ENCODE data around the gene CUX1.
"Not testable (repeated sequence)": the region's sequence is repeated elsewhere in the genome, so short reads cannot be mapped to it uniquely, and the experiment has no call there.

Gene CUX1

GRCh38 chr7:101782896-101783295 is 34.5 kb upstream of the CUX1 start:
- Histone ChIP-seq H3K27me3 (ENCODE audit: control insufficient read depth, insufficient read depth, low read length) (no peaks in the 10 kb centered on the region), H3K9ac (ENCODE audit: low read length) (no peak overlapping the region), H3K9me3 (ENCODE audit: control insufficient read depth, low read length) (no peaks in the 10 kb centered on the region), H3K4me1 (ENCODE audit: control insufficient read depth, insufficient read depth, low read length) (peaks cover 20% of the 10 kb centered on the region), H3K36me3 (ENCODE audit: control insufficient read depth, insufficient read depth, low read length) (no peaks in the 10 kb centered on the region), H3K4me3 (ENCODE audit: low read length) (no peak overlapping the region)

GRCh38 chr7:101783381-101784181 is 33.8 kb upstream of the CUX1 start:
- H3K36me3 ChIP-seq (ENCODE audit: control insufficient read depth, insufficient read depth, low read length): no peaks in the 10 kb centered on the region
- H3K4me3 ChIP-seq (ENCODE audit: low read length): no peak overlapping the region
- no peak overlapping the region for H3K9ac ChIP-seq (ENCODE audit: low read length)
- H3K27me3 ChIP-seq (ENCODE audit: control insufficient read depth, insufficient read depth, low read length): no peaks in the 10 kb centered on the region
- H3K9me3 ChIP-seq (ENCODE audit: control insufficient read depth, low read length): no peaks in the 10 kb centered on the region
- H3K4me1 ChIP-seq (ENCODE audit: control insufficient read depth, insufficient read depth, low read length): peaks cover 20% of the 10 kb centered on the region

GRCh38 chr7:101784292-101785127 is 32.9 kb upstream of the CUX1 start:
- Histone ChIP-seq H3K27me3 (ENCODE audit: control insufficient read depth, insufficient read depth, low read length) (no peaks in the 10 kb centered on the region), H3K36me3 (ENCODE audit: control insufficient read depth, insufficient read depth, low read length) (no peaks in the 10 kb centered on the region), H3K4me1 (ENCODE audit: control insufficient read depth, insufficient read depth, low read length) (peaks cover 20% of the 10 kb centered on the region), H3K4me3 (ENCODE audit: low read length) (no peak overlapping the region), H3K9ac (ENCODE audit: low read length) (no peak overlapping the region), H3K9me3 (ENCODE audit: control insufficient read depth, low read length) (no peaks in the 10 kb centered on the region)

GRCh38 chr7:101787864-101788263 is 29.6 kb upstream of the CUX1 start:
- Histone ChIP-seq H3K4me3 (ENCODE audit: low read length) (no peak overlapping the region), H3K27me3 (ENCODE audit: control insufficient read depth, insufficient read depth, low read length) (no peaks in the 10 kb centered on the region), H3K9me3 (ENCODE audit: control insufficient read depth, low read length) (no peaks in the 10 kb centered on the region), H3K4me1 (ENCODE audit: control insufficient read depth, insufficient read depth, low read length) (peaks cover 14% of the 10 kb centered on the region), H3K36me3 (ENCODE audit: control insufficient read depth, insufficient read depth, low read length) (no peaks in the 10 kb centered on the region), H3K9ac (ENCODE audit: low read length) (no peak overlapping the region)

GRCh38 chr7:101788517-101788916 is 28.9 kb upstream of the CUX1 start:
- H3K4me3 ChIP-seq (ENCODE audit: low read length): no peak overlapping the region
- H3K9ac ChIP-seq (ENCODE audit: low read length): no peak overlapping the region
- H3K9me3 ChIP-seq (ENCODE audit: control insufficient read depth, low read length): no peaks in the 10 kb centered on the region
- H3K36me3 ChIP-seq (ENCODE audit: control insufficient read depth, insufficient read depth, low read length): no peaks in the 10 kb centered on the region
- H3K27me3 ChIP-seq (ENCODE audit: control insufficient read depth, insufficient read depth, low read length): no peaks in the 10 kb centered on the region
- H3K4me1 ChIP-seq (ENCODE audit: control insufficient read depth, insufficient read depth, low read length): peaks cover 8% of the 10 kb centered on the region

GRCh38 chr7:101790566-101791293 is 26.7 kb upstream of the CUX1 start:
- Histone ChIP-seq H3K27me3 (ENCODE audit: control insufficient read depth, insufficient read depth, low read length) (no peaks in the 10 kb centered on the region), H3K4me3 (ENCODE audit: low read length) (no peak overlapping the region), H3K4me1 (ENCODE audit: control insufficient read depth, insufficient read depth, low read length) (no peaks in the 10 kb centered on the region), H3K9me3 (ENCODE audit: control insufficient read depth, low read length) (no peaks in the 10 kb centered on the region), H3K9ac (ENCODE audit: low read length) (no peak overlapping the region), H3K36me3 (ENCODE audit: control insufficient read depth, insufficient read depth, low read length) (no peaks in the 10 kb centered on the region)

GRCh38 chr7:101792051-101792681 is 25.3 kb upstream of the CUX1 start:
- H3K36me3 ChIP-seq (ENCODE audit: control insufficient read depth, insufficient read depth, low read length): no peaks in the 10 kb centered on the region
- H3K27me3 ChIP-seq (ENCODE audit: control insufficient read depth, insufficient read depth, low read length): no peaks in the 10 kb centered on the region
- H3K4me3 ChIP-seq (ENCODE audit: low read length): no peak overlapping the region
- H3K4me1 ChIP-seq (ENCODE audit: control insufficient read depth, insufficient read depth, low read length): no peaks in the 10 kb centered on the region
- no peak overlapping the region for H3K9ac ChIP-seq (ENCODE audit: low read length)
- no peaks in the 10 kb centered on the region for H3K9me3 ChIP-seq (ENCODE audit: control insufficient read depth, low read length)

GRCh38 chr7:101792682-101793071 is 24.7 kb upstream of the CUX1 start:
- H3K4me1 ChIP-seq (ENCODE audit: control insufficient read depth, insufficient read depth, low read length); H3K36me3 ChIP-seq (ENCODE audit: control insufficient read depth, insufficient read depth, low read length); H3K27me3 ChIP-seq (ENCODE audit: control insufficient read depth, insufficient read depth, low read length); H3K4me3 ChIP-seq (ENCODE audit: low read length); H3K9ac ChIP-seq (ENCODE audit: low read length); H3K9me3 ChIP-seq (ENCODE audit: control insufficient read depth, low read length): not testable (repeated sequence)

- no peak overlapping the region for H3K4me3 ChIP-seq (ENCODE audit: low read length)
- no peaks in the 10 kb centered on the region for H3K36me3 ChIP-seq (ENCODE audit: control insufficient read depth, insufficient read depth, low read length)
- no peaks in the 10 kb centered on the region for H3K27me3 ChIP-seq (ENCODE audit: control insufficient read depth, insufficient read depth, low read length)
- H3K9me3 ChIP-seq (ENCODE audit: control insufficient read depth, low read length): no peaks in the 10 kb centered on the region
- H3K9ac ChIP-seq (ENCODE audit: low read length): no peak overlapping the region
- H3K4me1 ChIP-seq (ENCODE audit: control insufficient read depth, insufficient read depth, low read length): no peaks in the 10 kb centered on the region
Measured at GRCh38 chr7:101795461-101795860, 22.0 kb upstream of the CUX1 start.

GRCh38 chr7:101798173-101798572 is 19.3 kb upstream of the CUX1 start:
- H3K9me3 ChIP-seq (ENCODE audit: control insufficient read depth, low read length); H3K4me1 ChIP-seq (ENCODE audit: control insufficient read depth, insufficient read depth, low read length); H3K27me3 ChIP-seq (ENCODE audit: control insufficient read depth, insufficient read depth, low read length); H3K9ac ChIP-seq (ENCODE audit: low read length); H3K36me3 ChIP-seq (ENCODE audit: control insufficient read depth, insufficient read depth, low read length); H3K4me3 ChIP-seq (ENCODE audit: low read length): not testable (repeated sequence)

GRCh38 chr7:101803203-101804087 is 14.0 kb upstream of the CUX1 start:
- Histone ChIP-seq H3K9me3 (ENCODE audit: control insufficient read depth, low read length) (no peaks in the 10 kb centered on the region), H3K9ac (ENCODE audit: low read length) (no peak overlapping the region), H3K36me3 (ENCODE audit: control insufficient read depth, insufficient read depth, low read length) (no peaks in the 10 kb centered on the region), H3K4me1 (ENCODE audit: control insufficient read depth, insufficient read depth, low read length) (peaks cover 7% of the 10 kb centered on the region), H3K4me3 (ENCODE audit: low read length) (no peak overlapping the region), H3K27me3 (ENCODE audit: control insufficient read depth, insufficient read depth, low read length) (peaks cover 10% of the 10 kb centered on the region)
